ENCODE measurements around the gene CALY.

CALY gene

DNA sequence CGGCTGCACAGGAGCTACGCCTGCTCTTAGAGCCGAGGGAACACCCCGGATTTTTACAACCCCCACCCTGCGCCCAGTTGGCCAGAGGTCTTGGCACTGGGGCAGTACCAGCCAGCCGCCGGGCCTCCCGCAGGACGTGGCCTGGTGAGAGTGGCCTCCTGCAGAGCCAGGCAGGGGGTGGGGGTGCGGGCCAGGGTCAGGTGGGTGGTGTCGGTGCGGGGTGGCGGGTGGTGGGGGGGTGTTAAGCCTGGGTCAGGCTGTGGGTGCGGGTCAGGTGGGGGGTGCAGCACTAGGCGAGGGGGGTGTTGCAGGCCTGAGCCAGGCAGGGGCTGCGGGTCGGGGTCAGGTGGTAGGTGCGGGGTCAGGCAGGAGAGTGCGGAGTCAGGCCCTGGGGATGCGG lies 35.8 kb upstream of the CALY start (continued):
- TF ChIP-seq, protein P1, sequence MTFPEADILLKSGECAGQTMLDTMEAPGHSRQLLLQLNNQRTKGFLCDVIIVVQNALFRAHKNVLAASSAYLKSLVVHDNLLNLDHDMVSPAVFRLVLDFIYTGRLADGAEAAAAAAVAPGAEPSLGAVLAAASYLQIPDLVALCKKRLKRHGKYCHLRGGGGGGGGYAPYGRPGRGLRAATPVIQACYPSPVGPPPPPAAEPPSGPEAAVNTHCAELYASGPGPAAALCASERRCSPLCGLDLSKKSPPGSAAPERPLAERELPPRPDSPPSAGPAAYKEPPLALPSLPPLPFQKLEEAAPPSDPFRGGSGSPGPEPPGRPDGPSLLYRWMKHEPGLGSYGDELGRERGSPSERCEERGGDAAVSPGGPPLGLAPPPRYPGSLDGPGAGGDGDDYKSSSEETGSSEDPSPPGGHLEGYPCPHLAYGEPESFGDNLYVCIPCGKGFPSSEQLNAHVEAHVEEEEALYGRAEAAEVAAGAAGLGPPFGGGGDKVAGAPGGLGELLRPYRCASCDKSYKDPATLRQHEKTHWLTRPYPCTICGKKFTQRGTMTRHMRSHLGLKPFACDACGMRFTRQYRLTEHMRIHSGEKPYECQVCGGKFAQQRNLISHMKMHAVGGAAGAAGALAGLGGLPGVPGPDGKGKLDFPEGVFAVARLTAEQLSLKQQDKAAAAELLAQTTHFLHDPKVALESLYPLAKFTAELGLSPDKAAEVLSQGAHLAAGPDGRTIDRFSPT (tag by site-specific recombination; IDR thresholded peaks at IDR 0.05), result peak; percentile 58; the same call in 1 of the 2 replicates
- TF ChIP-seq ZNF704 (tag by site-specific recombination; IDR thresholded peaks at IDR 0.05) (no peak), ZIC2 (tag by site-specific recombination; IDR thresholded peaks at IDR 0.05) (peak; percentile 45; the same call in 1 of the 2 replicates), ZSCAN30 (tag by site-specific recombination; IDR thresholded peaks at IDR 0.05) (no peak), ZNF423 (tag by site-specific recombination; IDR thresholded peaks at IDR 0.05) (0 out of 2 replicates have a peak, but pooled peaks have one; percentile 22), ELK4 (IDR thresholded peaks at IDR 0.05; ENCODE audit: borderline replicate concordance, low read depth, low read length) (no peak), ZFP37 (tag by site-specific recombination; IDR thresholded peaks at IDR 0.05) (no peak), ZNF155 (tag by site-specific recombination; IDR thresholded peaks at IDR 0.05) (no peak), ZNF558 (tag by site-specific recombination; IDR thresholded peaks at IDR 0.05) (no peak)
- TF ChIP-seq, protein P2, sequence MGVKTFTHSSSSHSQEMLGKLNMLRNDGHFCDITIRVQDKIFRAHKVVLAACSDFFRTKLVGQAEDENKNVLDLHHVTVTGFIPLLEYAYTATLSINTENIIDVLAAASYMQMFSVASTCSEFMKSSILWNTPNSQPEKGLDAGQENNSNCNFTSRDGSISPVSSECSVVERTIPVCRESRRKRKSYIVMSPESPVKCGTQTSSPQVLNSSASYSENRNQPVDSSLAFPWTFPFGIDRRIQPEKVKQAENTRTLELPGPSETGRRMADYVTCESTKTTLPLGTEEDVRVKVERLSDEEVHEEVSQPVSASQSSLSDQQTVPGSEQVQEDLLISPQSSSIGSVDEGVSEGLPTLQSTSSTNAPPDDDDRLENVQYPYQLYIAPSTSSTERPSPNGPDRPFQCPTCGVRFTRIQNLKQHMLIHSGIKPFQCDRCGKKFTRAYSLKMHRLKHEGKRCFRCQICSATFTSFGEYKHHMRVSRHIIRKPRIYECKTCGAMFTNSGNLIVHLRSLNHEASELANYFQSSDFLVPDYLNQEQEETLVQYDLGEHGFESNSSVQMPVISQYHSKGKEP (tag by site-specific recombination; IDR thresholded peaks at IDR 0.05), result no peak
- TF ChIP-seq, protein P3, sequence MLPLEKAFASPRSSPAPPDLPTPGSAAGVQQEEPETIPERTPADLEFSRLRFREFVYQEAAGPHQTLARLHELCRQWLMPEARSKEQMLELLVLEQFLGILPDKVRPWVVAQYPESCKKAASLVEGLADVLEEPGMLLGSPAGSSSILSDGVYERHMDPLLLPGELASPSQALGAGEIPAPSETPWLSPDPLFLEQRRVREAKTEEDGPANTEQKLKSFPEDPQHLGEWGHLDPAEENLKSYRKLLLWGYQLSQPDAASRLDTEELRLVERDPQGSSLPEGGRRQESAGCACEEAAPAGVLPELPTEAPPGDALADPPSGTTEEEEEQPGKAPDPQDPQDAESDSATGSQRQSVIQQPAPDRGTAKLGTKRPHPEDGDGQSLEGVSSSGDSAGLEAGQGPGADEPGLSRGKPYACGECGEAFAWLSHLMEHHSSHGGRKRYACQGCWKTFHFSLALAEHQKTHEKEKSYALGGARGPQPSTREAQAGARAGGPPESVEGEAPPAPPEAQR (tag by site-specific recombination; IDR thresholded peaks at IDR 0.05), result no peak
- TF ChIP-seq, protein P4, sequence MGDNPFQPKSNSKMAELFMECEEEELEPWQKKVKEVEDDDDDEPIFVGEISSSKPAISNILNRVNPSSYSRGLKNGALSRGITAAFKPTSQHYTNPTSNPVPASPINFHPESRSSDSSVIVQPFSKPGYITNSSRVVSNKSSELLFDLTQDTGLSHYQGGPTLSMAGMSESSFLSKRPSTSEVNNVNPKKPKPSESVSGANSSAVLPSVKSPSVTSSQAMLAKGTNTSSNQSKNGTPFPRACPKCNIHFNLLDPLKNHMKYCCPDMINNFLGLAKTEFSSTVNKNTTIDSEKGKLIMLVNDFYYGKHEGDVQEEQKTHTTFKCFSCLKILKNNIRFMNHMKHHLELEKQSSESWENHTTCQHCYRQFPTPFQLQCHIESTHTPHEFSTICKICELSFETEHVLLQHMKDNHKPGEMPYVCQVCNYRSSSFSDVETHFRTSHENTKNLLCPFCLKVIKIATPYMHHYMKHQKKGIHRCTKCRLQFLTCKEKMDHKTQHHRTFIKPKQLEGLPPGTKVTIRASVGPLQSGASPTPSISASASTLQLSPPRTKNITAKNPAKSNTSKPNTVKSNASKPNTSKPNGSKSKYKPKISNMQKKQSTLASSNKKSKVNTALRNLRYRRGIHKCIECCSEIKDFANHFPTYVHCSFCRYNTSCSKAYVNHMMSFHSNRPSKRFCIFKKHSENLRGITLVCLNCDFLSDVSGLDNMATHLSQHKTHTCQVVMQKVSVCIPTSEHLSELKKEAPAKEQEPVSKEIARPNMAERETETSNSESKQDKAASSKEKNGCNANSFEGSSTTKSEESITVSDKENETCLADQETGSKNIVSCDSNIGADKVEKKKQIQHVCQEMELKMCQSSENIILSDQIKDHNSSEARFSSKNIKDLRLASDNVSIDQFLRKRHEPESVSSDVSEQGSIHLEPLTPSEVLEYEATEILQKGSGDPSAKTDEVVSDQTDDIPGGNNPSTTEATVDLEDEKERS (tag by site-specific recombination; IDR thresholded peaks at IDR 0.05), result no peak
- TF ChIP-seq, protein P5, sequence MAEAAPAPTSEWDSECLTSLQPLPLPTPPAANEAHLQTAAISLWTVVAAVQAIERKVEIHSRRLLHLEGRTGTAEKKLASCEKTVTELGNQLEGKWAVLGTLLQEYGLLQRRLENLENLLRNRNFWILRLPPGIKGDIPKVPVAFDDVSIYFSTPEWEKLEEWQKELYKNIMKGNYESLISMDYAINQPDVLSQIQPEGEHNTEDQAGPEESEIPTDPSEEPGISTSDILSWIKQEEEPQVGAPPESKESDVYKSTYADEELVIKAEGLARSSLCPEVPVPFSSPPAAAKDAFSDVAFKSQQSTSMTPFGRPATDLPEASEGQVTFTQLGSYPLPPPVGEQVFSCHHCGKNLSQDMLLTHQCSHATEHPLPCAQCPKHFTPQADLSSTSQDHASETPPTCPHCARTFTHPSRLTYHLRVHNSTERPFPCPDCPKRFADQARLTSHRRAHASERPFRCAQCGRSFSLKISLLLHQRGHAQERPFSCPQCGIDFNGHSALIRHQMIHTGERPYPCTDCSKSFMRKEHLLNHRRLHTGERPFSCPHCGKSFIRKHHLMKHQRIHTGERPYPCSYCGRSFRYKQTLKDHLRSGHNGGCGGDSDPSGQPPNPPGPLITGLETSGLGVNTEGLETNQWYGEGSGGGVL (tag by site-specific recombination; IDR thresholded peaks at IDR 0.05), result no peak
- TF ChIP-seq, protein P6, sequence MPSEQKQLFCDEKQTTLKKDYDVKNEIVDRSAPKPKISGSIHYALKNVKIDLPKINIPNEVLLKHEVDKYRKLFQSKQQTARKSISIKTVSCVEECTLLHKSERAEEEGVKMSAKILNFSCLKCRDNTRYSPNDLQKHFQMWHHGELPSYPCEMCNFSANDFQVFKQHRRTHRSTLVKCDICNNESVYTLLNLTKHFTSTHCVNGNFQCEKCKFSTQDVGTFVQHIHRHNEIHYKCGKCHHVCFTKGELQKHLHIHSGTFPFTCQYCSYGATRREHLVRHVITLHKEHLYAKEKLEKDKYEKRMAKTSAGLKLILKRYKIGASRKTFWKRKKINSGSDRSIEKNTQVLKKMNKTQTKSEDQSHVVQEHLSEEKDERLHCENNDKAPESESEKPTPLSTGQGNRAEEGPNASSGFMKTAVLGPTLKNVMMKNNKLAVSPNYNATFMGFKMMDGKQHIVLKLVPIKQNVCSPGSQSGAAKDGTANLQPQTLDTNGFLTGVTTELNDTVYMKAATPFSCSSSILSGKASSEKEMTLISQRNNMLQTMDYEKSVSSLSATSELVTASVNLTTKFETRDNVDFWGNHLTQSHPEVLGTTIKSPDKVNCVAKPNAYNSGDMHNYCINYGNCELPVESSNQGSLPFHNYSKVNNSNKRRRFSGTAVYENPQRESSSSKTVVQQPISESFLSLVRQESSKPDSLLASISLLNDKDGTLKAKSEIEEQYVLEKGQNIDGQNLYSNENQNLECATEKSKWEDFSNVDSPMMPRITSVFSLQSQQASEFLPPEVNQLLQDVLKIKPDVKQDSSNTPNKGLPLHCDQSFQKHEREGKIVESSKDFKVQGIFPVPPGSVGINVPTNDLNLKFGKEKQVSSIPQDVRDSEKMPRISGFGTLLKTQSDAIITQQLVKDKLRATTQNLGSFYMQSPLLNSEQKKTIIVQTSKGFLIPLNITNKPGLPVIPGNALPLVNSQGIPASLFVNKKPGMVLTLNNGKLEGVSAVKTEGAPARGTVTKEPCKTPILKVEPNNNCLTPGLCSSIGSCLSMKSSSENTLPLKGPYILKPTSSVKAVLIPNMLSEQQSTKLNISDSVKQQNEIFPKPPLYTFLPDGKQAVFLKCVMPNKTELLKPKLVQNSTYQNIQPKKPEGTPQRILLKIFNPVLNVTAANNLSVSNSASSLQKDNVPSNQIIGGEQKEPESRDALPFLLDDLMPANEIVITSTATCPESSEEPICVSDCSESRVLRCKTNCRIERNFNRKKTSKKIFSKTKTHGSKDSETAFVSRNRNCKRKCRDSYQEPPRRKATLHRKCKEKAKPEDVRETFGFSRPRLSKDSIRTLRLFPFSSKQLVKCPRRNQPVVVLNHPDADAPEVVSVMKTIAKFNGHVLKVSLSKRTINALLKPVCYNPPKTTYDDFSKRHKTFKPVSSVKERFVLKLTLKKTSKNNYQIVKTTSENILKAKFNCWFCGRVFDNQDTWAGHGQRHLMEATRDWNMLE (tag by site-specific recombination; conservative IDR thresholded peaks at IDR 0.05; ENCODE audit: low read depth), result no peak
